Esophagus squamous epithelium (tissue), 4 donors: ENCODE measurements around the gene KNDC1.

Experiments used
- CTCF ChIP-seq, 6 experiments: fragments of 450-650 bp in 4 of 6; fragments of 200-600 bp in 2 of 6; sonication (generic) in 2 of 6; IDR thresholded peaks; one replicate each; pipeline ENCODE4 v1.5.1; 2016 to 2019; ENCODE audit warnings: antibody characterized with exemption in 6 of 6, mild to moderate bottlenecking in 4 of 6, moderate library complexity in 4 of 6
- POLR2A ChIP-seq, 4 donors: fragments of 450-650 bp; IDR thresholded peaks; one replicate each; pipeline ENCODE4 v1.6.1; 2017; ENCODE audit warnings: antibody characterized with exemption in 4 of 4, mild to moderate bottlenecking in 4 of 4, moderate library complexity in 3 of 4

- TF ChIP-seq CTCF (IDR thresholded peaks at IDR 0.05): no peak
- TF ChIP-seq POLR2A (IDR thresholded peaks at IDR 0.05): no peak
These were observed 91.6 kb downstream of the KNDC1 start for GRCh38 chr10:133251388-133252222.
